Peyer's patch (tissue), 4 donors: ENCODE data around the gene INSIG2.

ENCODE experiments used
- CTCF ChIP-seq, 6 experiments: fragments of 450-650 bp in 4 of 6; fragments of 200-600 bp in 2 of 6; sonication (generic) in 1 of 6; IDR thresholded peaks; one replicate each; pipeline ENCODE4 v1.5.1; 2017 to 2019; ENCODE audit warnings: antibody characterized with exemption in 6 of 6, mild to moderate bottlenecking in 3 of 6, moderate library complexity in 1 of 6
- POLR2A ChIP-seq, 2 donors: fragments of 450-650 bp; IDR thresholded peaks; one replicate each; pipeline ENCODE4 v1.5.1; 2017; ENCODE audit warnings: antibody characterized with exemption in 2 of 2, mild to moderate bottlenecking in 2 of 2, moderate library complexity in 2 of 2

GRCh38 chr2:118044103-118044716 lies 44.1 kb upstream of the INSIG2 start:
- TF ChIP-seq POLR2A (IDR thresholded peaks at IDR 0.05) (no peak), CTCF (IDR thresholded peaks at IDR 0.05) (no peak)
